OCI-LY7 (cell line): ENCODE data around the gene DLG5. TPM values are rescaled to one million over a fixed set of nuclear protein-coding genes. Genes with fewer than 3 reads are reported as not detected.

Experiments used
- BruUV-seq: library from RNA; stranded (reverse); fragments of 400-500 nt; replicated peaks from 2 replicates; lab custom pipeline; 2021; lab: Mats Ljungman, UMichigan
- CTCF ChIA-PET: fragments of 300-600 bp; sonication (Branson Sonifier 250); formaldehyde crosslinking; loops from one replicate; lab custom pipeline; 2022; ENCODE audit warnings: antibody characterized with exemption; ENCODE audit not compliant: unreplicated experiment; lab: Charles Lee
- POLR2A ChIA-PET: fragments of 300-600 bp; sonication (Branson Sonifier 250); formaldehyde crosslinking; loops from one replicate; lab custom pipeline; 2022; ENCODE audit warnings: antibody characterized with exemption; lab: Charles Lee
- DNase-seq: peaks from one replicate; pipeline ENCODE4 v3.0.0-alpha.2; 2015; ENCODE audit warnings: low spot score
- H2AFZ ChIP-seq: fragments of 200-600 bp; sonication (generic), shearing (Covaris generic); 2 replicates; pipeline ENCODE4 v1.6.1; 2014; ENCODE audit warnings: mild to moderate bottlenecking, antibody characterized with exemption, low read length, moderate library complexity
- H3K27ac ChIP-seq: fragments of 200-600 bp; sonication (generic); 2 replicates; pipeline ENCODE4 v1.5.1; 2014; ENCODE audit warnings: mixed run types, low read depth, mild to moderate bottlenecking, moderate library complexity, low read length, inconsistent platforms; ENCODE audit not compliant: poor library complexity, severe bottlenecking
- H3K36me3 ChIP-seq: fragments of 200-600 bp; sonication (generic); 2 replicates; pipeline ENCODE4 v1.6.1; 2014; ENCODE audit warnings: mild to moderate bottlenecking, antibody characterized with exemption, low read length, moderate library complexity, mixed read lengths; ENCODE audit not compliant: insufficient read depth
- H3K4me1 ChIP-seq: fragments of 200-600 bp; sonication (generic); 2 replicates; pipeline ENCODE4 v1.5.1; 2014; ENCODE audit warnings: mild to moderate bottlenecking, low read length; ENCODE audit not compliant: insufficient read depth, poor library complexity, severe bottlenecking
- H3K4me2 ChIP-seq: fragments of 200-600 bp; sonication (generic); 2 replicates; pipeline ENCODE4 v1.6.1; 2014; ENCODE audit warnings: mild to moderate bottlenecking, low read length
- H3K4me3 ChIP-seq: fragments of 200-600 bp; sonication (generic); 2 replicates; pipeline ENCODE4 v1.5.1; 2014; ENCODE audit warnings: mild to moderate bottlenecking, low read depth, low read length; ENCODE audit not compliant: poor library complexity, severe bottlenecking
- H3K79me2 ChIP-seq: fragments of 200-600 bp; sonication (generic); 2 replicates; pipeline ENCODE4 v1.6.1; 2016; ENCODE audit warnings: low read depth, mild to moderate bottlenecking, low read length, moderate library complexity, mixed read lengths; ENCODE audit not compliant: insufficient read depth
- H3K9me2 ChIP-seq: fragments of 200-600 bp; sonication (generic); 2 replicates; pipeline ENCODE4 v1.6.1; 2016; ENCODE audit warnings: mild to moderate bottlenecking, low read length, mixed read lengths; ENCODE audit not compliant: insufficient read depth
- H3K9me3 ChIP-seq: fragments of 200-600 bp; sonication (generic); 2 replicates; pipeline ENCODE4 v1.6.1; 2014; ENCODE audit warnings: mild to moderate bottlenecking, mixed run types, low read length, mixed read lengths
- H4K20me1 ChIP-seq: fragments of 200-600 bp; sonication (generic); 2 replicates; pipeline ENCODE4 v1.6.1; 2014; ENCODE audit warnings: mild to moderate bottlenecking, antibody characterized with exemption, low read length, moderate library complexity, mixed read lengths; ENCODE audit not compliant: insufficient read depth
- EZH2phosphoT487 ChIP-seq: fragments of 200-600 bp; sonication (generic); IDR thresholded peaks from 2 replicates; pipeline ENCODE4 v1.6.1; 2018; ENCODE audit warnings: low read depth, borderline replicate concordance, mild to moderate bottlenecking, mixed run types, antibody characterized with exemption, low read length, moderate library complexity, mixed read lengths
- intact Hi-C: fragments of 100-400 bp; cut with micrococcal nuclease; formaldehyde crosslinking; loops from one replicate; pipeline ENCODE4 v1.10.0; 2022; ENCODE audit not compliant: unreplicated experiment
- total RNA-seq, 2 experiments: library from RNA; depleted of rRNA in 1 of 2; stranded (reverse); fragments of >200 nt in 1 of 2; shearing (Covaris generic) in 1 of 2; gene quantifications; 2 replicates each; pipeline ENCODE4 v1.2.3, GENCODE V29; 2014 to 2022
- TF ChIP-seq, protein P1 (sequence below): fragments of 200-600 bp; sonication (generic); conservative IDR thresholded peaks from 2 replicates; pipeline ENCODE4 v1.5.1; 2014; ENCODE audit warnings: mild to moderate bottlenecking, antibody characterized with exemption, low read length, moderate library complexity, mixed read lengths

Gene DLG5
- total RNA-seq, 2 experiments from 2014 or later, result 0.27 TPM; not detected in 1

- intact Hi-C loops, result no loop called here
- no peak for TF ChIP-seq EZH2phosphoT487
- TF ChIP-seq, protein P1, sequence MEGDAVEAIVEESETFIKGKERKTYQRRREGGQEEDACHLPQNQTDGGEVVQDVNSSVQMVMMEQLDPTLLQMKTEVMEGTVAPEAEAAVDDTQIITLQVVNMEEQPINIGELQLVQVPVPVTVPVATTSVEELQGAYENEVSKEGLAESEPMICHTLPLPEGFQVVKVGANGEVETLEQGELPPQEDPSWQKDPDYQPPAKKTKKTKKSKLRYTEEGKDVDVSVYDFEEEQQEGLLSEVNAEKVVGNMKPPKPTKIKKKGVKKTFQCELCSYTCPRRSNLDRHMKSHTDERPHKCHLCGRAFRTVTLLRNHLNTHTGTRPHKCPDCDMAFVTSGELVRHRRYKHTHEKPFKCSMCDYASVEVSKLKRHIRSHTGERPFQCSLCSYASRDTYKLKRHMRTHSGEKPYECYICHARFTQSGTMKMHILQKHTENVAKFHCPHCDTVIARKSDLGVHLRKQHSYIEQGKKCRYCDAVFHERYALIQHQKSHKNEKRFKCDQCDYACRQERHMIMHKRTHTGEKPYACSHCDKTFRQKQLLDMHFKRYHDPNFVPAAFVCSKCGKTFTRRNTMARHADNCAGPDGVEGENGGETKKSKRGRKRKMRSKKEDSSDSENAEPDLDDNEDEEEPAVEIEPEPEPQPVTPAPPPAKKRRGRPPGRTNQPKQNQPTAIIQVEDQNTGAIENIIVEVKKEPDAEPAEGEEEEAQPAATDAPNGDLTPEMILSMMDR, result no peak
- Histone ChIP-seq H3K36me3 (no peaks in the 10 kb centered on the region), H3K4me3 (no peak overlapping the region), H3K79me2 (no peaks in the 10 kb centered on the region), H2AFZ (no peak overlapping the region), H3K4me2 (no peak overlapping the region), H3K9me3 (no peaks in the 10 kb centered on the region), H4K20me1 (no peaks in the 10 kb centered on the region), H3K9me2 (no peaks in the 10 kb centered on the region), H3K4me1 (no peaks in the 10 kb centered on the region), H3K27ac (no peak overlapping the region)
- CTCF ChIA-PET, result no interaction called here
- no peak for DNase-seq
- POLR2A ChIA-PET, result no interaction called here
- BruUV-seq, result no TSS peak
These were observed 69.3 kb downstream of the DLG5 start for GRCh38 chr10:77857272-77857671.

GRCh38 chr10:77856566-77856965, 70.0 kb downstream of the DLG5 start:
- TF ChIP-seq EZH2phosphoT487, result no peak
- TF ChIP-seq, protein P1, result no peak
- Histone ChIP-seq H3K4me2 (no peak overlapping the region), H4K20me1 (no peaks in the 10 kb centered on the region), H3K79me2 (no peaks in the 10 kb centered on the region), H3K27ac (no peak overlapping the region), H3K4me1 (no peaks in the 10 kb centered on the region), H3K9me3 (no peaks in the 10 kb centered on the region), H2AFZ (no peak overlapping the region), H3K36me3 (no peaks in the 10 kb centered on the region), H3K9me2 (no peaks in the 10 kb centered on the region), H3K4me3 (no peak overlapping the region)
- no peak for DNase-seq
- CTCF ChIA-PET, result no interaction called here
- POLR2A ChIA-PET, result no interaction called here
- intact Hi-C loops, result no loop called here
- BruUV-seq, result no TSS peak

DNA sequence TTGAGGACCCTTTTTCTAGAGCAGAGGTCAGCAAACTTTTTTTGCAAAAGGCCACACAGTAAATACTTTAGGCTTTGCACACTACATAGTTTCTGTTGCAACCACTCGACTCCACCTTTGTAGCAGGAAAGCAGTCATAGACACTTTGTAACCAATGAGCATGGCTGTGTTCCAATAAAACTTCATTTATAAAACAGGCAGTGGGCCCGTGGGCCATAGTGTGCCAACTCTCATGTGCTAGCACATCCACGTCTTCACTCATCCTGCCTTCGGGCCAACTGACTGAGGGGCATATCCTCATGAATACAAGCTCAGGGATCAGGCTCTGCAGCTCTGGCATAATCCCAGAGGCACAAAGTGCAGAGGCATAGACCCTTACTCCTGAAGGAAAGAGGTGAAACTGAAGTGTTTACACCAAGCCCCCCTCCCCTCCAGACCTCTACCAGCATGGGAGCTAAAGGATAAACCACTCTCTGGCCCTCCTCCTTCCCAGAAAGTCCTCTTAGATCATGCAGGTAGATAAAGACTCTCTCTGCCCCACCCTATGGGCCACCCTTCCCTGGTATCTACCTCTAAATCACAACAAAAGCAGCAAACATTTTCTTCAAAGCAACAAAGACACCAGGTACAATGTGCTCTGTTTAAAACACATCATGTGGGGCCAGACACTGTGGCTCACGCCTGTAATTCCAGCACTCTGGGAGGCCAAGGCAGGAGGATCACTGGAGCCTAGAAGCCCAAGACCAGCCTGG, 71.0 kb downstream of the DLG5 start:
- no peaks in the 10 kb centered on the region for H4K20me1 ChIP-seq
- no peaks in the 10 kb centered on the region for H3K9me2 ChIP-seq
- intact Hi-C loops, result no loop called here
- no TSS peak for BruUV-seq
- H3K4me2 ChIP-seq, result no peak overlapping the region
- no peak overlapping the region for H2AFZ ChIP-seq
- no peak overlapping the region for H3K27ac ChIP-seq
- H3K36me3 ChIP-seq, result no peaks in the 10 kb centered on the region
- ChIA-PET POLR2A (no interaction called here), CTCF (no interaction called here)
- no peaks in the 10 kb centered on the region for H3K79me2 ChIP-seq
- TF ChIP-seq, protein P1, result no peak
- no peak for TF ChIP-seq EZH2phosphoT487
- no peaks in the 10 kb centered on the region for H3K9me3 ChIP-seq
- no peak overlapping the region for H3K4me3 ChIP-seq
- H3K4me1 ChIP-seq, result no peaks in the 10 kb centered on the region
- no peak for DNase-seq
